Measurements from ENCODE around the gene UNC80.
"Not testable (repeated sequence)": the region's sequence is repeated elsewhere in the genome, so short reads cannot be mapped to it uniquely, and the experiment has no call there.

UNC80 gene, protein sequence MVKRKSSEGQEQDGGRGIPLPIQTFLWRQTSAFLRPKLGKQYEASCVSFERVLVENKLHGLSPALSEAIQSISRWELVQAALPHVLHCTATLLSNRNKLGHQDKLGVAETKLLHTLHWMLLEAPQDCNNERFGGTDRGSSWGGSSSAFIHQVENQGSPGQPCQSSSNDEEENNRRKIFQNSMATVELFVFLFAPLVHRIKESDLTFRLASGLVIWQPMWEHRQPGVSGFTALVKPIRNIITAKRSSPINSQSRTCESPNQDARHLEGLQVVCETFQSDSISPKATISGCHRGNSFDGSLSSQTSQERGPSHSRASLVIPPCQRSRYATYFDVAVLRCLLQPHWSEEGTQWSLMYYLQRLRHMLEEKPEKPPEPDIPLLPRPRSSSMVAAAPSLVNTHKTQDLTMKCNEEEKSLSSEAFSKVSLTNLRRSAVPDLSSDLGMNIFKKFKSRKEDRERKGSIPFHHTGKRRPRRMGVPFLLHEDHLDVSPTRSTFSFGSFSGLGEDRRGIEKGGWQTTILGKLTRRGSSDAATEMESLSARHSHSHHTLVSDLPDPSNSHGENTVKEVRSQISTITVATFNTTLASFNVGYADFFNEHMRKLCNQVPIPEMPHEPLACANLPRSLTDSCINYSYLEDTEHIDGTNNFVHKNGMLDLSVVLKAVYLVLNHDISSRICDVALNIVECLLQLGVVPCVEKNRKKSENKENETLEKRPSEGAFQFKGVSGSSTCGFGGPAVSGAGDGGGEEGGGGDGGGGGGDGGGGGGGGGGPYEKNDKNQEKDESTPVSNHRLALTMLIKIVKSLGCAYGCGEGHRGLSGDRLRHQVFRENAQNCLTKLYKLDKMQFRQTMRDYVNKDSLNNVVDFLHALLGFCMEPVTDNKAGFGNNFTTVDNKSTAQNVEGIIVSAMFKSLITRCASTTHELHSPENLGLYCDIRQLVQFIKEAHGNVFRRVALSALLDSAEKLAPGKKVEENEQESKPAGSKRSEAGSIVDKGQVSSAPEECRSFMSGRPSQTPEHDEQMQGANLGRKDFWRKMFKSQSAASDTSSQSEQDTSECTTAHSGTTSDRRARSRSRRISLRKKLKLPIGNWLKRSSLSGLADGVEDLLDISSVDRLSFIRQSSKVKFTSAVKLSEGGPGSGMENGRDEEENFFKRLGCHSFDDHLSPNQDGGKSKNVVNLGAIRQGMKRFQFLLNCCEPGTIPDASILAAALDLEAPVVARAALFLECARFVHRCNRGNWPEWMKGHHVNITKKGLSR (N-terminal part only)

DNA sequence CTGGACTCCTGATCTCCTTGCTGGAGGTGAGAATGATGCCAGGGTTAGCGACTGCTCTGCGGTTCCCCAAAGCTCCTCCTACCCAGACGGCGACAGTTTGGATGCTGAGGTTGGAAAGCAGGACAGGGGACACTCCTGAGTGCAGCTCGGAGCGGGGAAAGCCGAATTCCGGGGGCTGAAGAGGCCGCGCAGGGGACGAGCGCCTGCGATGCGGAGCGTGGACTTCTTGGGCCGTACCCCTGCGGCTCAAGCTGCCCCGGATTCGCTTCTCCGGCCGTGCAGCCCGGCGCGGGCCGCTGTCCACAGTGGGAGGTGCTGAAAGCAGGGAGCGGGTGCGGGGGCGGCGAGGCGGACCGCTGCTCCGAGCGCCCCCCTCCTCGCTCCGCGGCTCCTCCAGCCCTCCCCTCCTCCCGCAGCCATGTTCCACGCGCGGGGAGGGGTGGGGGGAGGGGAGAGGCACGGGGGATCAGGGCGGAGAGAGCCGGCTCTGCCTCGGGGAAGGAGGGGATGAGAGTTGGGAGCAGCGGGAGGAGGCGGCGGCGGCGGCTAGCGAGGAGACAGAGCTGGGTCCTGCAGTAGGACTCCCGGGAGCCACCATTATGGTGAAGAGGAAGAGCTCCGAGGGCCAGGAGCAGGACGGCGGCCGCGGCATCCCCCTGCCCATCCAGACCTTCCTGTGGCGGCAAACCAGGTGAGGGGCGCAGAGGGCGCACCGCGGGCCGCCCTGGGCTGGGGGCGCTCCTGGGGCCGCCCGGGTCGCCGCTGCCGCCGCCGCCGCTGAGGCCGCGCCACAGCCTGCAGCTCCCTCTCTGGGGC, at the start of gene UNC80:
TSS of gene UNC80 (plus strand) at position 359 of the 816 bp plus-strand sequence. CDS start at position 600, 241 bp downstream.
- DNase-seq, result peak; percentile 3

DNA sequence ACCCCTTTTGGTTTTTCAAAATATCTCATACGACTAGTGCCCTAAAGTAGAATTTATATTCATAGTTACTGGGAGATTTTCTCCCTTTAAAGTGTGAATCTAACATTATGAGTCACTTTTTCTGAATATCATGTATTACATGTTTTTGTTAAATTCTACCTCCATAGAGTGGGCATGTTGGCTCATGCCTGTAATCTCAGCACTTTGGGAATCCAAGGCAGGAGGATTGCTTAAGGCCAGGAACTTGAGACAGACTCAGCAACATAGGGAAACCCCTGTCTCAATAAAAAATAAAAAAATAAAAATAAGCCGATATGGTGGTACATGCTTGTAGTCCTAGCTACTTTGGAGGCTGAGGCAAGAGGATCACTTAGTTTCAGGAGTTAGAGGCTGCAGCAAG, 45.3 kb upstream of the UNC80 start:
- DNase-seq, result no peak

DNA sequence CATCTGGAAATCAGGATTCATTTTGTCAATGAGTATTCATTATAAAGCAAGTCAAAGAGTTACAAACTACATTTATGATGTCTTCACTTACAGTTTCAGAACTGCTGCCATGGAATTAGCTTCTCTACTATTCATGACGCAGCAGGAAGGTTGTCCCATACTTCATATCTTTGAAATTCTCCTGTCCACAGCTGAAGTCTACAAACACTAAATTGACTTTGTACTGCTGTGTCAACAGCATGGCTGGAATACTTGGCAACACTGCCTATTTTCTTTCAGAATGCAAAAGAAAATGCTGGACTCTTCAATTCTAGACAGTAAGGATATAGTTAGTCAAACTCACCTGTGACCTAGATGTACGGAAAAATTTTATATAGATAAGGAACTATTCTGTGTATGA, 44.6 kb upstream of the UNC80 start:
- DNase-seq, result no peak

DNA sequence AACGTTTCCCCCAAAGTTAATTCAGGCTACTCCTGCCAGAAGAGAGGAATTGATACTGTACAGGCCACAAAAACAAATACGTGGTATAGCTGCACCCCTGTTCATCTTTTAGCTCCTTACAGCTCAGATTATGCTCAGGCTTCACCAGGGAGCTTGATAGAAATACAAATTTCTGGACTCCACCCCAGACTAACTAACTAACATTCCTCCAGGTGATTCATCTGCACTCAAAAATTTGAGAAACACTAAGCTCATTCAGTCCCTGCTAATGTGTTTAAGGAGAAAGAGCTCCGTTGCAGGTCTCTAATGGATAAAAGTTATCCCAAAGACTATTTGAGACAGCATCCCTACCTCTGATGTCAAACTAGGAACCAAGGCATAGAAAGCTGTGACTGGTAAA, 36.8 kb upstream of the UNC80 start:
- no peak for DNase-seq

DNA sequence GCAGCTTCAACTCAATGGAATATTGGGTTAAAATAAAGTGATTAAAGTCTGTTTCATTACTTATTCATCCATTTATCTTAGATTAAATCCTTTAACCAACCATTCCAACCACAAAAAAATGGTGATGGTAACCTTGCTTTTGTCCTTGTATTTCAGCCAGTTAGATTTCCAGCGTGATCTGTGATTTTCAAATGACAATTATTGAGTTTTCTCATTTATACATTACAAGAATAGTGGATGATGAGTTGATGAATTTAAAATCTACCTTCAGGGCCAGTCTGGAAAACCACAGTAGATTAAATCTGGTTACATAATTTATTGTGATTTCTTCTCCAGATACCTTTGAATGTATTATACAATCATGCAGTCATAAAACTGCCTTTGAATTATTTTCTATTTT, 29.7 kb upstream of the UNC80 start:
- DNase-seq, result no peak

DNA sequence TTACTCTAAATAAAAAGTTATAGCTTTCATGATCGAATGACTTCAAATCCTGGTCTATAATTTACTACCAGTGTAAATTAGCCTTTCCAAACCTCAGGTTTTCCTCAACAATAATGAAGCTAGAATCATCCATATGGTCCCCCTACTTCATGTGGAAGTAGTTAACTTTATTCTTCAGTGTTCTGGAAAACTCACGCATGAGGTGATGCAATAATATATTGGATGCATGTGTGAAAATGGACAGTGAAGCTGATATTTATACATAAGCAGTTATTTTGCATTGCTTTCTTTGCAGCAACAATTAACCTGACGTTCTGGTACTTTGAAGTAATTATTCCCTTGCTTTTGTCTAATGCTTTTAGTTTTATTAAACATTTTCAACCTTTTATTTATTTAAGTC, 18.6 kb upstream of the UNC80 start:
- DNase-seq, result no peak

DNA sequence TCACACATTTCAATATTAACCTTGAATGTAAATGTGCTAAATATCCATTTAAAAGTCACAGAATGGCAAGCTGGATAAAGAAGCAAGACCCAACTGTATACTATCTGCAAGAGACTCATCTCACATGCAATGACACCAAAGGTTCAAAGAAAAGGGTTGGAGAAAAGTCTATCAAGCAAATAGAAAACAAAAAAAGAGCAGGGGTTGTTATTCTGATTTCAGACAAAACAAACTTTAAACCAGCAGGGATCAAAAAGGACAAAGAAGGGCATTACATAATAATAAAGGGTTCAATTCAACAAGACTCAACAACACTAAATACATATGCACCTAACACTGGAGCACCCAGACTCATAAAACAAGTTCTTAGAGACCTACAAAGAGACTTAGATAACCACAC, 14.5 kb upstream of the UNC80 start:
- no peak for DNase-seq

DNA sequence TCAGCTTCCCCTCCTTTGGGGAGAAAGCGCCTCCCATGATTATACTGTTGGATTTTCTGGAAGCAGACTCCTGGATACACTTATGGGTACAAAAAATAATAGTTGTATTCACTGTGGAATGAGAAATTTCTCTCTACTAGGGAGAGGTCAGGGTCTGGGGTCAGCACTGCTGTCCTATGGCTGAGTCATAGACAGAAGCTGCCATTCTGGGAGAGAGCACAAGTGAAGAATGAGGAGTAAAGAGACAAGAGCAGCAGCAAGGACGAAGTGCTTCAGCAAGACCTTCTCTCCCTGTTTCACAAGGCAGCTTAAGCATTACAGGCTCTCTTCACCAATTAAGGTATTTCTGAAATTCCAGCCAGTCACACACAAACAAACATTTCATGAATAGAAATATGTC, 10.1 kb upstream of the UNC80 start:
- DNase-seq, result no peak

DNA sequence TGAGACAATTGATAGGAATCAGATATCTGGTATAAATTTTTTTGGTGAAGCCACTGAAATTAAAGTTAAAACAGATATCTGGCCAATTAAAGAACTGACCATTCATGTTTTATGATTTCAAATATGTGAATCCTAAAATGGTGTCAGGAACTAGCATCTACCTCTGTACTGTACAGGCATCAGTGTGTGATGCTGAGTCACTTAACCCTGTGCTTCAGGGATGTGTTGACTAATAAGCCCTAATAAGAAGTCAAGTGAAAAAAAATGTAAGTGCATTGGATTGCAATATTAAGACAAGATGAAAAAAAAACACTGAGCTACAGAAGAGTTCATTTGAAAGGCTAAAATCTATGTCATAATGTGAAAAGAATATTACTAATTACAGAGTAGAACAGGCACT, 9.1 kb upstream of the UNC80 start:
- DNase-seq, result no peak

DNA sequence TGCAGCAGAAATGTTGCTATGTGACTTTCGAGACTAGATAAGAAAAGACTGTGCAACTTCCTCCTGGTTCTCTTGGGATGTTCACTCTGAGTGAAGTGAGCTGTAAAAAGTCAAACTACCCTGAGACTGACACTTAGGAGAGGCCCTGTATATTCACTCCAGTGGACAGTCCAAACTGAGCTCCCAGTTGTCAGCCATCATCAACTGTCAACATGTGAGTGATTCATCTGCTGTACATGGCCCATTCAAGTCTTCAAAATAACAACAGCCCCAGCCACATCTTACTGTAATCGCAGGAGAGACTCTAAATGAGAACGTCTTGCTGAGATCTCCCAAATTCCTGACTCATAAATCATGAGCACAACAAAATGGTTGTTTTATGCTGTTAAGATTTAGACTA, 8.5 kb upstream of the UNC80 start:
- DNase-seq, result no peak

DNA sequence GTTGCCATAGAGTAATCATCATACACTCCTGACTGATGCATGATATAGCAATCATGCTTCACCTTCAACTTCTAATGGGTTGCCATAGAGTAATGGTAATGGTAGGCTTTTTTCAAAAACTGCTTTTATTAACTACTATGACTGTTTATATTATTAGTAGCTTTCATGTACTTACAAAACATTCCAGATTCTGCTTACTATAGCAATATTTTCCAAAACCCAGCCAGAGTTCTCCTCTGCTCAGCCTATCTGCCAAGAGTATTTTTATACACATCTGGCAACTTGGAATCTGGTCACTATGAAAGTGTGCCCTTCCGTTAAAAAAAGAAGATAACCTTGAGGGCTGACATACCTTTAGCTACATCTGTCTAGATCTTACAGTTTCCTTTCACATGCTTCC, 5.0 kb upstream of the UNC80 start:
- no peak for DNase-seq

DNA sequence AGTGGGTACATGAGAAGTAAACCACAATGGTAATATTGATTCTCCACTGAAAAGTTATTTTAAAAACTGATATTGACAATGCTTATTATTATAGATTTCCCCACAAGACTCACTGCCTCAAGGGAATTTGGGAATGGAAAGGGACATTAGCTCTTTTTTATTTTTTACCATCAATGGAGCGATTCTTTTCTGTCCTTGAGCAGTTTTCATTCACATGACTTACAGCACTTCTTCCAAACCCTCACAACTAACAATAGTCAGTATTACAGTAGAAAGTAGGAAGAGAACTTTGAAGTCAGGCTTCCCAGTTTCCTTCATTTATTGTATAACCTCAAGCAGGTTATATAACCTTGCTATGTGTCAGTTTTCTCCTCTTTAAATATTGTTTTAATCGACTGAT, 4.3 kb upstream of the UNC80 start:
- DNase-seq, result no peak

DNA sequence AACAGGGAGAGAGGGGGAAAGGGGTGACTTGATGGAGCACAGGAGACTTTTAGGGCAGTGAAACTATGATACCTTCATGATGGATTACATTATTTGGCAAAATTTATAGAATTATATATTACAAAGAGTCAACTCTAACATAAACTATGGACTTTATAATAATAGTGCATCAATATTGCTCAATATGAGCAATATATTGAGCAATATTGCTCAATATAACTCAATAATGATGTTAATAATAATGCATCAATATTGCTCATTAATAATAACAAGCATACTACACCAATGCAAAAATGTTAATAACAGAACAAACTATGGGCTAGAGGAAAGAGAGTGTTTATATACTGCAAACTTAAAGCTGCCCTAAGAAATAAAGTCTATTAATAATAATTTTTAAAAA, 3.1 kb upstream of the UNC80 start:
- DNase-seq, result no peak

DNA sequence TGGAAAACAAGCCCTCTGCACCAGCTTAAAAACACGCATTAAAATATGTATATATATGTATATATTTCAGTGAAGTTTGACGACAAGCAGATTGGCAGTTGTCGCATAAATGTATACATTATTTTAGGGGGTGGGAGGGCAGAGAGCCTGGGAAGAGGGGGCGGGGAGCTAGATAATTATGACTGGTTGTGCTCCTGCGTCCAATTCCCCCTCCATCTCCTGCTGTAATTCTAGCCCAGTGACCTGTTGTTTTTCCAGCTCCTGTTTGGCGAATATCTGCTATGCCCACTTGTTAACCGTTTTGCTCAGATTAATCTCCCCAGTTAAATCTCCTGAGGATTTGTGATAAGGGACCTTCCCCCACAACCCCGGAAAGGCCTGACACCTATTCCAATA, 656 bp downstream of the UNC80 start:
- no peak for DNase-seq

DNA sequence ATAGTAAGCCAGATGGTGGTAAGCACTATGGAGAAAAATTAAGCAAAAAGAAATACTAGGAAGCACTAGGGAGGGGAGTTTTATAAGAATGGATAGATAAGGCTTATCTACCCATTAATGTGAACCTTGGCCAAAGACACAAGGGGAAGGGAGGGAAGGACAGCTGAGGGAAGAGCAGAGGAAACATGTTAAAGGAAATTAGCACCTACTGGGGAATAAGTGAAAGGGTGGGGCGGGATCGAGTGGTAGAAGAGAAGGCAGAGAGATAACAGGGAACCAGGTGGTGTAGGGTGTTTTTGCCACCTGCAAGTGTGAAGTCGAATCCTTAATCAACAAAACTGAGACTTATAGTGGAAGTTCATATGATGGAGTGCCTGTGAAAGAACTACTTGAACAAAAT, 1.7 kb downstream of the UNC80 start:
- no peak for DNase-seq

DNA sequence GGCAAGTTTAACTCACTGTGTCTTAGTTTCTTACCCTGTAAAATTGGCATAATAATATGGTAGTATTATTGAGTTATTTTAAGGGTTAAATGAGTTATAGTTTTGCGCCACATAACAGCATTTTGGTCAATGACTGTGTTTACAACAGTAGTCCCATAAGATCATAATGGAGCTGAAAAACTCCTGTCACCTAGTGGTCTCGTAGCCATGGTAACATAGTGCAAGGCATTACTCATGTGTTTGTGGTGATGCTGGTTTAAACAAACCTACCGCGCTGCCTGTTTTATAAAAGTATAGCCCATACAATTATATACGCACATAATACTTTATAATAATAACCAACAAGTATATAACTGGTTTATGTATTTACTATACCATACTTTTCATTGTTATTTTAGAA, 15.8 kb downstream of the UNC80 start:
- no peak for DNase-seq

DNA sequence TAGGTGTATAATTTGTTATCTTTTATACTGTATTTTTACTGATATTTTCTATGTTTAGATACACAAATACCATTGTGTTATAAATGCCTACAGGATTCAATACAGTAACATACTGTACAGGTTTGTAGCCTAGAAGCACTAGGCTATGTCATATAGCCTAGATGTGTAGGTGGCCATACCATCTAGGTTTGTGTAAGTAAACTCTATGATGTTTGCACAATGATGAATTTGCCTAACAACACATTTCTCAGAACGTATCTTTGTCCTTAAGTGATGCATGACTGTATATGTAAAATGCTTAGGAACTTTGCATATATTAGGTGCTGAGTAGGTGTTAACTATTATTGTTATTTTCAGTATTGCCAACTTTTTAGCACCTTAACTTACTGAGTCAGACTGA, 17.3 kb downstream of the UNC80 start:
- DNase-seq, result no peak

DNA sequence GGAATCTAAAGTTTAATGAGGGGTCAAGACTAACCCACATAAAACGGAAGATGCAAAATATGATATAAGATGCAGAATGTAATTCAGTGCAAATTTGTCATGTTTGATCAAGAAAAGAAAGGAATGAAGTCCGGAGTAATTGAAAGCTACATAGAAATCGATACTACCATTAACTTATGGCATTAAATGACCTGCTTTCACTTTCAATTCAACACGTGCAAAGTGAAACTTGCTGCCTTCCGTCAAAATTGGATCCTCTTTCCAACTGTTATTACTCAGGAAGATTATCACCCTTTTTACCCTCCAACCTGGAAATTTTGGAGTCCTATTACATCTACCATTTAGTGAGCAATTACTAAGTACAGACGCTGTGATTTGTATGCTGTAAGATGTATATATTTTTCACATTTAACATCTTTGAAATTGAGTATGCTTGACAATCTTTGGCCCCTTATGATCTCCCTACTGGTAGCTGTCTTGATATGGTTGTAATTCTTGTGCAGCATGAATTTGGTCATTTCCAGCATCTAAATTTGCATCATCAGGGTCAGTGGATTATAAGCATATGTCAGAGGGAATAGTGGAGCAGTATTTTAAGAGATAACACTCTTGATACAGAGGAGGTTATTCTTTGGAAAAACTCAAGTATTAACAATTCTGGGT, 18.6 kb downstream of the UNC80 start:
- DNase-seq, result no peak

DNA sequence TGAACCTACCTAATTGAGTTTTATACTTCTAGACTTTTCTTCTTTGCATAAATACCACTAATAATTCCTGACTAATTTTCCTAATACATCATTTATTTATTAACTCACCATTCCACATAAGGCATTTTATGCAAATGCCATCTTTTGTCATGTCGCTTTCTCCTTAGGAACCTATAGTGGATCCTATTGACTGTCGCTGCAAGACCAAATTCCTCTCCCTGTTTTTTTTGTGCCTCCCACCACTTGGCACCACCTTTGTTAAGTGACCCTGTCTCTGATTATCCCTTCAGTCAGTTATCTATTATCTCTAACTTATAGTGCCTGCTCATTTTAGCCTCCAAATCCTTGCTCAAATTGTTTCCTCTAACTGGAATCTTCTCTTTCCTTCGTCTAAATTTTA, 19.5 kb downstream of the UNC80 start:
- DNase-seq, result no peak

DNA sequence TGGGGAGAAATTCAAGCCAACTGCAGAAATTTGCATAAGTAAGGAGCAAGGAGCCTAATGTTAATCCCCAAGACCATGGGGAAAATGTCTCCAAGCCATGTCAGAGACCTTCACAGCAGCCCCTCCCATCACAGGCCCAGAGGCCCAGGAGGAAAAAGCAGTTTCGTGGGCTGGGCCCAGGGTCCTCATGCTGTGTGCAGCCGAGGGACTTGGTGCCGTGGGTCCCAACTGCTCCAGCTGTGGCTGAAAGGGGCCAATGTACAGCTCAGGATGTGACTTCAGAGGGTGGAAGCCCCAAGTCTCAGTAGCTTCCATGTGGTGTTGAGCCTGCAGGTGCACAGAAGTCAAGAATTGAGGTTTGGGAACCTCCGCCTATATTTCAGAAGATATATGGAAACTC, 23.8 kb downstream of the UNC80 start:
- not testable (repeated sequence) for DNase-seq

DNA sequence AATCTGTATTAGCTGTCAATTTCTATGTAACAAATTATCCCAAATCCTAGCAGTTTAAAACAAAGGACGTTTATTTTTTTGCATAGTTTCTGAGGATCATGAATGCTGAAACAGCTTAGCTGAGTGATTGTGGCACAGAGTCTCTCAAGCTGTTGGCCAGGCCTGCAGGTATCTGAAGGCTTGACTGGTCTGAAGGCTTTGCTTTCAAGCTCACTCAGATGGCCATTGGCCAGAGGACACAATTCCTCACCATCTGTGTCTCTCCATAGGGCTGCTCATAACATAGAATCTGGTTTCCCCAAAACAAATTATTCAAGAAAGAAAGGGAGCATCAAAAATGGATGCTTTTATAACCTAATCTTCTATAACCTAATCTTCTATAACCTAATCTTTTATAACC, 33.7 kb downstream of the UNC80 start:
- no peak for DNase-seq

DNA sequence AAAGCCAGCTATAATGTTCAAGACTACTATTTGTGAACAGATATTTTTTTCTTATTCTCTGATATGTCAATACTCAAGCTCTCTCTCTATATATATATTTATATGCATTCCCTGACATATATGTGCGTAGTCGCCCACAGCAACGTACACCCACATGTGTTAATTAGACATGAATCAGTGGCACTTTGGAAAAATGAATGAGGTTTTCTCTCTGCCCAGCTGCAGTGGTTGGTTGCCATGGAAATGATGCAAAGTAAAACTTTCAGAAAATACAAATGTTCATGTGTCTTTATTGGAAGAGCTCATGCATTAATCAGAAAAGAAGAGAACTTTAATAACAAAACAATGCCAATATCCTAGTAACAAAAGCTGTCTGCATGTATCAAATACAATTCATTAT, 34.7 kb downstream of the UNC80 start:
- no peak for DNase-seq

All from stimulated activated CD4-positive, alpha-beta T cell treated with anti-CD3 and anti-CD28 coated beads, Interleukin-1b, Interleukin-23, amount 100 ng/mL, for 48 hours (primary cell).